H9 (cell line): ENCODE data around the gene ABCG1. TPM values are rescaled to one million over a fixed set of nuclear protein-coding genes. Genes with fewer than 3 reads are reported as not detected.

Experiments used
- DNase-seq: peaks from one replicate; pipeline ENCODE4 v3.0.0-alpha.2; 2017
- H2AFZ ChIP-seq: one replicate; pipeline ENCODE4 v1.6.1; 2013; ENCODE audit warnings: mild to moderate bottlenecking, low read length, control low read depth, moderate library complexity
- H2AK5ac ChIP-seq: 2 replicates; pipeline ENCODE4 v1.6.1; 2013; ENCODE audit warnings: low read length, control low read depth, mixed read lengths; ENCODE audit not compliant: insufficient read length
- H2BK120ac ChIP-seq: one replicate; pipeline ENCODE4 v1.6.1; 2013; ENCODE audit warnings: low read depth, mild to moderate bottlenecking, low read length, control low read depth, inconsistent platforms; ENCODE audit not compliant: poor library complexity, severe bottlenecking
- H2BK12ac ChIP-seq: 2 replicates; pipeline ENCODE4 v1.6.1; 2013; ENCODE audit warnings: low read length, control low read depth, mixed read lengths, low read depth; ENCODE audit not compliant: insufficient read length
- H2BK15ac ChIP-seq: 2 replicates; pipeline ENCODE4 v1.6.1; 2013; ENCODE audit warnings: low read depth, low read length, control low read depth
- H2BK20ac ChIP-seq: one replicate; pipeline ENCODE4 v1.6.1; 2013; ENCODE audit warnings: low read depth, mild to moderate bottlenecking, low read length, control low read depth, inconsistent platforms; ENCODE audit not compliant: poor library complexity, severe bottlenecking
- H2BK5ac ChIP-seq: 2 replicates; pipeline ENCODE4 v1.6.1; 2013; ENCODE audit warnings: low read length, control low read depth, mixed read lengths; ENCODE audit not compliant: insufficient read length
- H3K14ac ChIP-seq: 2 replicates; pipeline ENCODE4 v1.6.1; 2013; ENCODE audit warnings: low read length, control low read depth; ENCODE audit not compliant: insufficient read depth
- H3K18ac ChIP-seq: 2 replicates; pipeline ENCODE4 v1.6.1; 2013; ENCODE audit warnings: low read depth, mild to moderate bottlenecking, mixed read lengths, low read length, control low read depth; ENCODE audit not compliant: insufficient read length
- H3K23ac ChIP-seq: 2 replicates; pipeline ENCODE4 v1.6.1; 2013; ENCODE audit warnings: low read length, control low read depth, mixed read lengths, low read depth; ENCODE audit not compliant: insufficient read length
- H3K23me2 ChIP-seq: 2 replicates; pipeline ENCODE4 v1.6.1; 2013; ENCODE audit warnings: low read depth, mild to moderate bottlenecking, mixed read lengths, low read length, control low read depth; ENCODE audit not compliant: insufficient read length, poor library complexity, severe bottlenecking
- H3K27ac ChIP-seq: 2 replicates; pipeline ENCODE4 v1.5.1; 2013; ENCODE audit warnings: low read length, control low read depth, mixed read lengths, low read depth; ENCODE audit not compliant: insufficient read length
- H3K27me3 ChIP-seq: 2 replicates; pipeline ENCODE4 v1.6.1; 2013; ENCODE audit warnings: low read length, control low read depth, inconsistent platforms; ENCODE audit not compliant: insufficient read depth
- H3K4ac ChIP-seq: 2 replicates; pipeline ENCODE4 v1.6.1; 2013; ENCODE audit warnings: low read depth, mild to moderate bottlenecking, control low read depth, inconsistent platforms, low read length, moderate library complexity
- H3K4me1 ChIP-seq: 2 replicates; pipeline ENCODE4 v1.6.1; 2013; ENCODE audit warnings: low read length, control low read depth, inconsistent platforms; ENCODE audit not compliant: insufficient read depth
- H3K4me2 ChIP-seq: 2 replicates; pipeline ENCODE4 v1.6.1; 2013; ENCODE audit warnings: low read length, control low read depth, mixed read lengths; ENCODE audit not compliant: insufficient read length, insufficient read depth
- H3K56ac ChIP-seq: 2 replicates; pipeline ENCODE4 v1.6.1; 2013; ENCODE audit warnings: low read depth, mild to moderate bottlenecking, mixed read lengths, low read length, control low read depth; ENCODE audit not compliant: insufficient read length
- H3K79me1 ChIP-seq: 2 replicates; pipeline ENCODE4 v1.6.1; 2013; ENCODE audit warnings: low read depth, mild to moderate bottlenecking, moderate library complexity, low read length, control low read depth, inconsistent platforms; ENCODE audit not compliant: insufficient read depth, poor library complexity, severe bottlenecking
- H3K79me2 ChIP-seq: 2 replicates; pipeline ENCODE4 v1.6.1; 2013; ENCODE audit warnings: low read length, control low read depth, inconsistent platforms; ENCODE audit not compliant: insufficient read depth
- H3K9ac ChIP-seq: 2 replicates; pipeline ENCODE4 v1.6.1; 2013; ENCODE audit warnings: low read length, control low read depth, mixed read lengths; ENCODE audit not compliant: insufficient read length; ENCODE audit errors: extremely low read depth
- H3K9me3 ChIP-seq: one replicate; pipeline ENCODE4 v1.6.1; 2013; ENCODE audit warnings: low read depth, low read length, inconsistent platforms; ENCODE audit not compliant: control insufficient read depth
- H3T11ph ChIP-seq: one replicate; pipeline ENCODE4 v1.6.1; 2013; ENCODE audit warnings: mild to moderate bottlenecking, low read length, control low read depth, inconsistent platforms
- H4K20me1 ChIP-seq: one replicate; pipeline ENCODE4 v1.6.1; 2013; ENCODE audit not compliant: control insufficient read depth, insufficient read length, insufficient read depth
- H4K5ac ChIP-seq: 2 replicates; pipeline ENCODE4 v1.6.1; 2013; ENCODE audit warnings: low read depth, mild to moderate bottlenecking, mixed read lengths, low read length, control low read depth; ENCODE audit not compliant: insufficient read length
- H4K8ac ChIP-seq: replicated peaks from 2 replicates; pipeline ENCODE4 v1.6.1; 2013; ENCODE audit warnings: low read length, control low read depth, mixed read lengths, low read depth; ENCODE audit not compliant: insufficient read length
- H4K91ac ChIP-seq: 2 replicates; pipeline ENCODE4 v1.6.1; 2013; ENCODE audit warnings: low read depth, mild to moderate bottlenecking, moderate library complexity, mixed read lengths, low read length, control low read depth; ENCODE audit not compliant: insufficient read length
- H3K27ac Mint-ChIP-seq, 3 experiments: 2 replicates in 2 of 3; 3 replicates in 1 of 3; pipeline ENCODE4 v1.8.0; 2020 to 2021; ENCODE audit warnings: mixed read lengths in 3 of 3, mild to moderate bottlenecking in 1 of 3, moderate library complexity in 1 of 3
- H3K27me3 Mint-ChIP-seq: 2 replicates; pipeline ENCODE4 v1.8.0; 2021; ENCODE audit warnings: low read depth, mild to moderate bottlenecking, moderate library complexity, mixed read lengths
- H3K36me3 Mint-ChIP-seq, 3 experiments: 2 replicates in 2 of 3; 3 replicates in 1 of 3; pipeline ENCODE4 v1.8.0; 2020 to 2021; ENCODE audit warnings: low read depth in 3 of 3, mixed read lengths in 3 of 3; ENCODE audit not compliant: insufficient read depth in 1 of 3
- H3K4me1 Mint-ChIP-seq, 2 experiments: 2 replicates each; pipeline ENCODE4 v1.8.0; 2020; ENCODE audit warnings: mixed read lengths in 2 of 2
- H3K4me3 Mint-ChIP-seq, 2 experiments: 2 replicates in 1 of 2; 3 replicates in 1 of 2; pipeline ENCODE4 v1.8.0; 2020 to 2021; ENCODE audit warnings: mild to moderate bottlenecking in 2 of 2, mixed read lengths in 2 of 2, moderate library complexity in 1 of 2
- H3K9me3 Mint-ChIP-seq, 2 experiments: 2 replicates in 1 of 2; 3 replicates in 1 of 2; pipeline ENCODE4 v1.8.0; 2020; ENCODE audit warnings: mild to moderate bottlenecking in 2 of 2, mixed read lengths in 2 of 2, moderate library complexity in 1 of 2
- CTCF ChIP-seq: fragments of 200-600 bp; sonication (generic); conservative IDR thresholded peaks from 3 replicates; pipeline ENCODE4 v1.8.0; 2021; ENCODE audit warnings: antibody characterized with exemption, mild to moderate bottlenecking
- WGBS: extraction: QIAGEN DNeasy Blood & Tissue Kit; methylation state at CpG from one replicate; pipeline ENCODE4 v1.1.7; 2013; ENCODE audit warnings: missing lambda C conversion rate, low lambda C conversion rate, mixed read lengths; ENCODE audit not compliant: insufficient read length; ENCODE audit errors: extremely low coverage; 5-methylcytosine and 5-hydroxymethylcytosine counted together
- total RNA-seq: library from RNA; stranded (reverse); gene quantifications from 2 replicates; pipeline ENCODE4 v1.2.1, GENCODE V29; 2021

ABCG1 gene
- total RNA-seq, 1 experiment from 2014 or later: 0.83 TPM

GRCh38 chr21:42195378-42196031 lies 23.4 kb upstream of the ABCG1 start:
- H3K4me3 Mint-ChIP-seq: no peak overlapping the region
- Histone ChIP-seq H4K20me1 (no peaks in the 10 kb centered on the region), H4K5ac (no peak overlapping the region), H3K23me2 (no peaks in the 10 kb centered on the region), H3K79me1 (no peaks in the 10 kb centered on the region), H2BK5ac (no peak overlapping the region), H2BK12ac (no peak overlapping the region), H3K27ac (no peak overlapping the region), H4K8ac (no peak overlapping the region), H3K14ac (no peak overlapping the region), H2BK120ac (no peak overlapping the region), H3K27me3 (no peaks in the 10 kb centered on the region), H3K79me2 (no peaks in the 10 kb centered on the region), H3K56ac (no peak overlapping the region), H3K4ac (no peak overlapping the region), H2AK5ac (no peak overlapping the region), H2AFZ (no peak overlapping the region), H3K9me3 (no peaks in the 10 kb centered on the region), H3K9ac (no peak overlapping the region), H3K23ac (no peak overlapping the region), H3T11ph (no peak overlapping the region), H2BK20ac (no peak overlapping the region), H2BK15ac (no peak overlapping the region), H3K4me2 (no peak overlapping the region), H3K4me1 (no peaks in the 10 kb centered on the region), H4K91ac (no peak overlapping the region), H3K18ac (no peak overlapping the region)
- no peak overlapping the region for H3K27ac Mint-ChIP-seq
- peaks cover 18% of the 10 kb centered on the region for H3K27me3 Mint-ChIP-seq
- no peak for DNase-seq
- H3K4me1 Mint-ChIP-seq: peaks cover 0 to 3% of the 10 kb centered on the region in 2 experiments; a peak in 1 of 4 replicates
- no peak for TF ChIP-seq CTCF
- H3K36me3 Mint-ChIP-seq: no peaks in the 10 kb centered on the region
- WGBS: no CpG with 5 or more reads among the region's 6 CpGs
- peaks cover 0 to 2% of the 10 kb centered on the region in 2 experiments; a peak in 1 of 5 replicates for H3K9me3 Mint-ChIP-seq
